Adrenal gland (tissue), 5 donors: ENCODE data around the gene SLC6A4.

Experiments used
- CTCF ChIP-seq, 6 experiments: fragments of 450-650 bp in 4 of 6; fragments of 200-600 bp in 2 of 6; sonication (generic) in 1 of 6; IDR thresholded peaks; 1 replicate in 5 of 6; 2 replicates in 1 of 6; pipeline versions ENCODE4 v1.5.1 to v1.8.0; 2016 to 2021; ENCODE audit warnings: antibody characterized with exemption in 6 of 6, mild to moderate bottlenecking in 2 of 6, moderate library complexity in 1 of 6
- POLR2A ChIP-seq, 2 donors: fragments of 450-650 bp; IDR thresholded peaks; one replicate each; pipeline ENCODE4 v1.6.1; 2017; ENCODE audit warnings: antibody characterized with exemption in 2 of 2, mild to moderate bottlenecking in 2 of 2, moderate library complexity in 1 of 2
- donor health status: DM: no; HTN: no; CAD: no.

- TF ChIP-seq CTCF (IDR thresholded peaks at IDR 0.05) (no peak), POLR2A (IDR thresholded peaks at IDR 0.05) (no peak)
These were observed 24.6 kb downstream of the SLC6A4 start for GRCh38 chr17:30210901-30211300.
